Stimulated activated naive CD8-positive, alpha-beta T cell treated with anti-CD3 and anti-CD28 coated beads, Interleukin-15, amount 100 ng/mL, for 72 hours (primary cell): ENCODE data around the gene DOK3.
A peak's percentile ranks its signal among the peaks of the same experiment; 100 is the strongest.

Experiments
- ATAC-seq: fragments of 150-1000 bp; cut with Tn5 transposase; 2 replicates; pipeline ENCODE4 v1.10.0; 2021; ENCODE audit warnings: mild to moderate bottlenecking, moderate library complexity
- DNase-seq, 2 donors: peaks; one replicate each; pipeline ENCODE4 v3.0.0; 2021 to 2022
- H3K27ac Mint-ChIP-seq, 2 donors: one replicate each; pipeline ENCODE4 v1.8.0; 2022; ENCODE audit warnings: mild to moderate bottlenecking in 2 of 2, mixed read lengths in 2 of 2, moderate library complexity in 2 of 2
- H3K27me3 Mint-ChIP-seq: one replicate; pipeline ENCODE4 v1.8.0; 2022; ENCODE audit warnings: mixed read lengths
- H3K4me1 Mint-ChIP-seq: one replicate; pipeline ENCODE4 v1.8.0; 2022; ENCODE audit warnings: mild to moderate bottlenecking, mixed read lengths
- H3K4me3 Mint-ChIP-seq, 2 donors: one replicate each; pipeline ENCODE4 v1.8.0; 2022; ENCODE audit warnings: mild to moderate bottlenecking in 2 of 2, mixed read lengths in 2 of 2, moderate library complexity in 1 of 2
- H3K9me3 Mint-ChIP-seq, 2 donors: one replicate each; pipeline ENCODE4 v1.8.0; 2022; ENCODE audit warnings: mixed read lengths in 2 of 2

The DOK3 gene

GRCh38 chr5:177465044-177465443 is 44.6 kb downstream of the DOK3 start:
- no peak overlapping the region for H3K27ac Mint-ChIP-seq
- H3K4me3 Mint-ChIP-seq, result no peak overlapping the region
- H3K27me3 Mint-ChIP-seq, result no peaks in the 10 kb centered on the region
- H3K4me1 Mint-ChIP-seq, result peaks cover 50% of the 10 kb centered on the region
- ATAC-seq, result no peak
- DNase-seq, result no peak
- H3K9me3 Mint-ChIP-seq, result no peaks in the 10 kb centered on the region

- peaks cover 36% of the 10 kb centered on the region for H3K4me1 Mint-ChIP-seq
Measured at GRCh38 chr5:177462021-177462670, 47.5 kb downstream of the DOK3 start.

GRCh38 chr5:177459819-177460628 is 49.6 kb downstream of the DOK3 start:
- H3K4me3 Mint-ChIP-seq, result no peak overlapping the region
- H3K9me3 Mint-ChIP-seq, result no peaks in the 10 kb centered on the region
- ATAC-seq, result no peak
- H3K27ac Mint-ChIP-seq, result peak overlapping the region in 1 of 2 donors; percentile 74
- no peaks in the 10 kb centered on the region for H3K27me3 Mint-ChIP-seq
- DNase-seq, result no peak
- peaks cover 42% of the 10 kb centered on the region for H3K4me1 Mint-ChIP-seq

More at GRCh38 chr5:177462021-177462670, 47.5 kb downstream of the DOK3 start:
- no peak for DNase-seq
- peak overlapping the region; percentile 19 to 82 for H3K27ac Mint-ChIP-seq
- ATAC-seq, result no peak
- H3K4me3 Mint-ChIP-seq, result peak overlapping the region; percentile 46 to 51
- H3K9me3 Mint-ChIP-seq, result no peaks in the 10 kb centered on the region
- no peaks in the 10 kb centered on the region for H3K27me3 Mint-ChIP-seq

GRCh38 chr5:177459357-177459756 is 50.3 kb downstream of the DOK3 start:
- no peak for ATAC-seq
- H3K27ac Mint-ChIP-seq, result no peak overlapping the region
- H3K4me3 Mint-ChIP-seq, result peak overlapping the region in 1 of 2 donors; percentile 10

GRCh38 chr5:177458912-177459350 is 50.7 kb downstream of the DOK3 start:
- H3K27ac Mint-ChIP-seq, result no peak overlapping the region
- H3K4me1 Mint-ChIP-seq, result peaks cover 44% of the 10 kb centered on the region
- no peak for DNase-seq
- no peaks in the 10 kb centered on the region for H3K27me3 Mint-ChIP-seq
- no peaks in the 10 kb centered on the region for H3K9me3 Mint-ChIP-seq
- H3K4me3 Mint-ChIP-seq, result no peak overlapping the region
- no peak for ATAC-seq

More at GRCh38 chr5:177459357-177459756, 50.3 kb downstream of the DOK3 start:
- no peak for DNase-seq
- Mint-ChIP-seq H3K4me1 (peaks cover 42% of the 10 kb centered on the region), H3K9me3 (no peaks in the 10 kb centered on the region), H3K27me3 (no peaks in the 10 kb centered on the region)

GRCh38 chr5:177457852-177458681 is 51.6 kb downstream of the DOK3 start:
- no peak overlapping the region for H3K27ac Mint-ChIP-seq
- H3K4me1 Mint-ChIP-seq, result peaks cover 46% of the 10 kb centered on the region
- ATAC-seq, result no peak
- H3K9me3 Mint-ChIP-seq, result no peaks in the 10 kb centered on the region
- no peaks in the 10 kb centered on the region for H3K27me3 Mint-ChIP-seq
- no peak overlapping the region for H3K4me3 Mint-ChIP-seq
- no peak for DNase-seq

- Mint-ChIP-seq H3K4me1 (peaks cover 45% of the 10 kb centered on the region), H3K27ac (peak overlapping the region in 1 of 2 donors; percentile 93), H3K4me3 (peak overlapping the region; percentile 44 to 84)
Measured at GRCh38 chr5:177456976-177457851, 52.4 kb downstream of the DOK3 start.

GRCh38 chr5:177456591-177456964 is 53.0 kb downstream of the DOK3 start:
- ATAC-seq (no peak), DNase-seq (no peak)
- Mint-ChIP-seq H3K9me3 (no peaks in the 10 kb centered on the region), H3K27ac (peak overlapping the region in 1 of 2 donors; percentile 93), H3K27me3 (no peaks in the 10 kb centered on the region), H3K4me1 (peaks cover 44% of the 10 kb centered on the region), H3K4me3 (peak overlapping the region; percentile 82 to 84)

More at GRCh38 chr5:177456976-177457851, 52.4 kb downstream of the DOK3 start:
- ATAC-seq (peak; percentile 43), DNase-seq (peak; percentile 72 to 81)
- Mint-ChIP-seq H3K9me3 (no peaks in the 10 kb centered on the region), H3K27me3 (no peaks in the 10 kb centered on the region)

- H3K27ac Mint-ChIP-seq, result peak overlapping the region; percentile 92 to 93
Measured at GRCh38 chr5:177455661-177456590, 53.7 kb downstream of the DOK3 start.

GRCh38 chr5:177455036-177455660 is 54.5 kb downstream of the DOK3 start:
- Mint-ChIP-seq H3K4me1 (peaks cover 50% of the 10 kb centered on the region), H3K4me3 (peak overlapping the region; percentile 82 to 84), H3K27me3 (no peaks in the 10 kb centered on the region), H3K9me3 (no peaks in the 10 kb centered on the region), H3K27ac (peak overlapping the region in 1 of 2 donors; percentile 94)
- DNase-seq (peak; percentile 96 to 98), ATAC-seq (peak; percentile 76)

More at GRCh38 chr5:177455661-177456590, 53.7 kb downstream of the DOK3 start:
- H3K4me3 Mint-ChIP-seq, result peak overlapping the region; percentile 82 to 84
- peaks cover 42% of the 10 kb centered on the region for H3K4me1 Mint-ChIP-seq
- H3K27me3 Mint-ChIP-seq, result no peaks in the 10 kb centered on the region
- ATAC-seq, result peak; percentile 51
- no peaks in the 10 kb centered on the region for H3K9me3 Mint-ChIP-seq
- DNase-seq, result peak; percentile 91

GRCh38 chr5:177454397-177455035 is 55.1 kb downstream of the DOK3 start:
- Mint-ChIP-seq H3K4me3 (peak overlapping the region; percentile 82 to 84), H3K9me3 (no peaks in the 10 kb centered on the region), H3K27ac (peak overlapping the region in 1 of 2 donors; percentile 94), H3K4me1 (peaks cover 50% of the 10 kb centered on the region), H3K27me3 (no peaks in the 10 kb centered on the region)
- DNase-seq (peak; percentile 92 to 96), ATAC-seq (peak; percentile 46)

GRCh38 chr5:177453852-177454396 is 55.7 kb downstream of the DOK3 start:
- no peaks in the 10 kb centered on the region for H3K9me3 Mint-ChIP-seq
- peak overlapping the region in 1 of 2 donors; percentile 97 for H3K27ac Mint-ChIP-seq
- peaks cover 50% of the 10 kb centered on the region for H3K4me1 Mint-ChIP-seq
- peak; percentile 0 for ATAC-seq
- DNase-seq, result peak in 1 of 2 donors; percentile 37
- no peaks in the 10 kb centered on the region for H3K27me3 Mint-ChIP-seq
- H3K4me3 Mint-ChIP-seq, result peak overlapping the region; percentile 82 to 84
